Left ventricle myocardium inferior (tissue), 1 donor: Measurements from ENCODE around the gene ASIC3. TPM values are rescaled to one million over a fixed set of nuclear protein-coding genes. Genes with fewer than 3 reads are reported as not detected.

Experiments used
- DNase-seq: peaks from one replicate; pipeline ENCODE4 v3.0.0-alpha.2; 2020
- H3K27ac ChIP-seq: fragments of 200-600 bp; replicated peaks from 2 replicates; pipeline ENCODE4 v1.8.0; 2021
- H3K27me3 ChIP-seq: fragments of 200-600 bp; 2 replicates; pipeline ENCODE4 v1.8.0; 2021; ENCODE audit warnings: low read depth
- H3K36me3 ChIP-seq: fragments of 200-600 bp; 2 replicates; pipeline ENCODE4 v1.8.0; 2021
- H3K4me1 ChIP-seq: fragments of 200-600 bp; 2 replicates; pipeline ENCODE4 v1.8.0; 2021
- H3K4me3 ChIP-seq: fragments of 200-600 bp; 2 replicates; pipeline ENCODE4 v1.8.0; 2021; ENCODE audit warnings: mild to moderate bottlenecking, moderate library complexity
- H3K9me3 ChIP-seq: fragments of 200-600 bp; replicated peaks from 2 replicates; pipeline ENCODE4 v1.8.0; 2021
- intact Hi-C: fragments of 100-400 bp; cut with micrococcal nuclease; formaldehyde crosslinking; loops from one replicate; pipeline ENCODE4 v1.11.0; 2022
- total RNA-seq: library from RNA; stranded (reverse); fragmentation: NEBNext Ultra II Directional; extraction: Animal tissue kit (Norgen Biotek cat#: 25700); gene quantifications from one replicate; pipeline ENCODE4 v1.2.1, GENCODE V29; 2021
- TF ChIP-seq, protein P1 (sequence below): fragments of 200-600 bp; IDR thresholded peaks from 2 replicates; pipeline ENCODE4 v1.8.0; 2021; ENCODE audit warnings: antibody characterized with exemption, mild to moderate bottlenecking, borderline replicate concordance
- donor health status: DM: no; HTN: yes; CAD: no; lungs with severe emphysema.

The ASIC3 gene
- total RNA-seq, 1 donor from 2014 or later, result 5.3 TPM

DNA sequence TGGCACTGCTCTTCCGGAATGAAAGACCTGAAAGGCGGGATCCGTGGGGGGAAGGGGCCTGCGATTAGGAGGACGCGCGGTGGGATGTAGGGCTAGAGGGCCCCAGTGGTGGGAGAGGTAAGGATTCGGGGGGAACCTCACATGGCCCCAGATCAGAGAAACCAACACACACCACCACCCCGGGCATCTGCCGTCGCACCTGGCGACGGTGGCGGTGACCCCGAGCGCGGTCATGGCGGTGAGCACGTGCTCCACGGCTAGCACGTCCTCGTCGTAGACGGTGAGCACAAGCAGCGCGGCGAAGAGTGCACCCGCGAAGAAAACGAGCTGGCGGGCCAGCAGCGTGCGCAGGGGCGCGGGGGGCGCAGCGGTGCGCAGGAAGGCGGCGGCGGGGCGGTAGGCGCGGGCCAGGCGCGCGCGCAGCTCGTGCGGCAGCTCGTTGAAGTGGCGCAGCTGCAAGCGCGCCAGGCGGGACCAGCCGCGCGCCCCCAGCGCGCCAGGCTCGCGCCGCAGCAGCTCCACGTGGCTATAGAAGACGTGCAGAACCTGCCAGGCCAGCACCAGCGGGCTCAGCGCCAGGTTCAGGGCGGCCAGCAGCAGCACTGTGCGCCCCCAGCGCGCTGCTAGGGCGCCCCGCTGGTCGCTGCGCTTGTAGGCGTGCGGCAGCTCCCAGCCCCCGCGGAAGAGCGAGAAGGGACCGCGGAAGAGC lies 29.8 kb upstream of the ASIC3 start:
- no peaks in the 10 kb centered on the region for H3K36me3 ChIP-seq
- intact Hi-C loops, result no loop called here

DNA sequence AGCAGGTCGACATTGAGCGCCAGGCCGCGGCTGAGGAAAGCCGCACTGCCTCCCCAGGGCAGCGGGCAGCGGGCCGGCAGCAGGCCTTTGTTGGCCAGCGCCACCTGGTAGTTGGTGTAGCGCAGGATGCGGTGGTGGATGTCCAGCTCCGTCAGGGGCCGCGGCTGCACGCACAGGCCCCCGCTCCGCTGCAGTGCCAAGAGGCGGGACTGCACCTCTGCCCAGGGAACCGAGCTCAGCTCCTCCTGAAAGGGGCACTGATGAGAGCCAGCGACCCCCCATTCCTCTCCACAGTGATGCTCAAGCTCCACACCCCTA lies 29.2 kb upstream of the ASIC3 start:
- DNase-seq, result no peak
- Histone ChIP-seq H3K9me3 (no peaks in the 10 kb centered on the region), H3K36me3 (no peaks in the 10 kb centered on the region), H3K4me3 (peak overlapping the region; percentile 49), H3K4me1 (peaks cover 29% of the 10 kb centered on the region), H3K27me3 (peaks cover 70% of the 10 kb centered on the region), H3K27ac (no peak overlapping the region)
- TF ChIP-seq, protein P1, sequence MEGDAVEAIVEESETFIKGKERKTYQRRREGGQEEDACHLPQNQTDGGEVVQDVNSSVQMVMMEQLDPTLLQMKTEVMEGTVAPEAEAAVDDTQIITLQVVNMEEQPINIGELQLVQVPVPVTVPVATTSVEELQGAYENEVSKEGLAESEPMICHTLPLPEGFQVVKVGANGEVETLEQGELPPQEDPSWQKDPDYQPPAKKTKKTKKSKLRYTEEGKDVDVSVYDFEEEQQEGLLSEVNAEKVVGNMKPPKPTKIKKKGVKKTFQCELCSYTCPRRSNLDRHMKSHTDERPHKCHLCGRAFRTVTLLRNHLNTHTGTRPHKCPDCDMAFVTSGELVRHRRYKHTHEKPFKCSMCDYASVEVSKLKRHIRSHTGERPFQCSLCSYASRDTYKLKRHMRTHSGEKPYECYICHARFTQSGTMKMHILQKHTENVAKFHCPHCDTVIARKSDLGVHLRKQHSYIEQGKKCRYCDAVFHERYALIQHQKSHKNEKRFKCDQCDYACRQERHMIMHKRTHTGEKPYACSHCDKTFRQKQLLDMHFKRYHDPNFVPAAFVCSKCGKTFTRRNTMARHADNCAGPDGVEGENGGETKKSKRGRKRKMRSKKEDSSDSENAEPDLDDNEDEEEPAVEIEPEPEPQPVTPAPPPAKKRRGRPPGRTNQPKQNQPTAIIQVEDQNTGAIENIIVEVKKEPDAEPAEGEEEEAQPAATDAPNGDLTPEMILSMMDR, result no peak
- intact Hi-C loops, result no loop called here

More for the DNA sequence above, 29.8 kb upstream of the ASIC3 start:
- Histone ChIP-seq H3K27me3 (peaks cover 74% of the 10 kb centered on the region), H3K4me1 (peaks cover 35% of the 10 kb centered on the region), H3K4me3 (peak overlapping the region; percentile 49), H3K9me3 (no peaks in the 10 kb centered on the region), H3K27ac (no peak overlapping the region)
- no peak for DNase-seq
- TF ChIP-seq, protein P1, result no peak

DNA sequence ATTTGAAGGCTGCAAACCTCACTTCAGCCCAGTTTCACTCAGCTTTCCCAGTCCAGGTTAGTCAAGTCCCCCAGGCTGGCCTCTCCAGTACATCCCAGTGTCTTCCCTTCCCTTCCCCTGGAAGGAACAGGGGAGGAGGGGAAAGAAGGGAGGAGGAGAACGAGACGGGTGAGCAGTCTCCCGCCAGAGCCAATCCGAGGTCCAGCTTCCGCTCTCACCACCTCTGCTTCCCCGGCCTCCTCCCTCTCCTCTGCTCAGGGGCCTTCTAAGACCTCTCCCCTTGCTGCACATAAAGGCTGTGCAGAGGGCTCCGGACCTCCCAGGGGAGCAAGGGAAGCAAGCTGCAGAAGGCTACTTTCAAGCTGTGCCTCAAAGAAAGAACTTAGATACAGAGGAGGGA lies 28.1 kb upstream of the ASIC3 start:
- Histone ChIP-seq H3K36me3 (no peaks in the 10 kb centered on the region), H3K27ac (no peak overlapping the region), H3K4me3 (no peak overlapping the region), H3K9me3 (no peaks in the 10 kb centered on the region), H3K27me3 (peaks cover 69% of the 10 kb centered on the region), H3K4me1 (peaks cover 18% of the 10 kb centered on the region)
- intact Hi-C loops, result no loop called here
- no peak for DNase-seq
- TF ChIP-seq, protein P1, result no peak

DNA sequence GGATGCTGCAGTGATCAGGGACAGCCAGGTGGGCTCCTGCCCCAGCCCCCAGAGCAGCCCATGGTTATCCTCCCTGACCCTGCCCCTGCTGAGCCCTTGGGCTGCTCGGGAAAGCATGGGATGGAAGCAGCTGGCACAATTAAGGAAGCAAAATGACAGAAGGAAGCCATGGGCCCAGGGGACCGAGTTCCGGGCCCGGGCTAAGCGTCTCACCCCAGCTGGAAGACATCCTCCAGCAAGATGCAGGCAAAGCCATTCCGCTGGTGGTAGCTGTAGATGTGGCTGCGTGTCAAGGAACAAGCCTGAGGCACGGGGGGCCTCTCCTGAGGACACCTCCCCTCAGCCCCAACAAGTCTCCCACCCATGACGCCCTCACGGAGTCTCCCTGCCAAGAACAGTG lies 25.1 kb upstream of the ASIC3 start:
- no peak for DNase-seq
- Histone ChIP-seq H3K27ac (no peak overlapping the region), H3K4me1 (peaks cover 16% of the 10 kb centered on the region), H3K4me3 (no peak overlapping the region), H3K27me3 (peaks cover 48% of the 10 kb centered on the region), H3K36me3 (no peaks in the 10 kb centered on the region), H3K9me3 (no peaks in the 10 kb centered on the region)
- TF ChIP-seq, protein P1, result no peak
- intact Hi-C loops, result no loop called here

DNA sequence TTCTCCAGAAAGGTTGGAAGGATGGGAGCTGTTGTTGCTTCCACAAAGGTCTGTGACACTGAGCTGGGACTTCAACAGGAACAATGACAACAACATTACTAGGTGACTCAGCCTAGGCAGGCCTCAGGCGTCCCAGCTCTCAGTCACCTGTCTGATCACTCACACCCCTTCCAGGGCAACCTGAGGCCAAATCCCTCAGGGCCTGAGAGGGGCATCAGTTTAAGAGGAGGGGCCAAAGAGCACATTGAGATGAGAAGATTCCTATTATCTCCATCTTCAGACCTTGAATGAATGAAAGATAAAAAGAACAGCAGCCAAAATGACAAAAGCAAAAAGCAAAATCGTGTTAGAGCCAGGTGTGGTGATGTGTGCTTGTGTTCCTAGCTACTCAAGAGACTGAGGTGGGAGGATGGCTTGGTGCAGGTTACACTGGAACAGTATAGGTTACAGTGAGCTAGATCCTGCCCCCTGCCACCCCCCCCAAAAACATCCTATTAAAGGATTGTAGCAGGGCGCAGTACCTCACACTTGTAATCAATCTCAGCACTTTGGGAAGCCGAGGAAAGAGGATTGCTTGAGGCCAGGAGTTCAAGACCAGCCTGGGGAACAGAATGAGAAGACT lies 23.8 kb upstream of the ASIC3 start, which contains the start of gene ATG9B:
Gene ATG9B (minus strand): TSS at position 60 of the 622 bp plus-strand sequence. CDS start 71 bp downstream, outside the sequence.
- intact Hi-C loops, result no loop called here
- TF ChIP-seq, protein P1, result no peak
- no peak for DNase-seq
- H3K27ac ChIP-seq, result no peak within 1 kb of the TSS
- no peaks in the 10 kb centered on the region for H3K36me3 ChIP-seq
- H3K9me3 ChIP-seq, result no peaks in the 10 kb centered on the region
- H3K4me3 ChIP-seq, result no peak within 1 kb of the TSS
- peaks cover 35% of the 10 kb centered on the region for H3K27me3 ChIP-seq
- H3K4me1 ChIP-seq, result peaks cover 15% of the 10 kb centered on the region
